Measurements from ENCODE around the gene MUC3A.
"Not testable (repeated sequence)": the region's sequence is repeated elsewhere in the genome, so short reads cannot be mapped to it uniquely, and the experiment has no call there.

Gene MUC3A

GRCh38 chr7:100991631-100992030, 42.3 kb downstream of the MUC3A start:
- no peak overlapping the region for H3K4me3 ChIP-seq (ENCODE audit: low read depth, low read length)
- no peak for DNase-seq (ENCODE audit: low read depth)
- TF ChIP-seq, protein P1, sequence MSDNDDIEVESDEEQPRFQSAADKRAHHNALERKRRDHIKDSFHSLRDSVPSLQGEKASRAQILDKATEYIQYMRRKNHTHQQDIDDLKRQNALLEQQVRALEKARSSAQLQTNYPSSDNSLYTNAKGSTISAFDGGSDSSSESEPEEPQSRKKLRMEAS (IDR thresholded peaks at IDR 0.05; ENCODE audit: low read depth, low read length), result no peak
- TF ChIP-seq POLR2A (IDR thresholded peaks at IDR 0.05; ENCODE audit: extremely low read depth, insufficient read length) (no peak), MYC (IDR thresholded peaks at IDR 0.05; ENCODE audit: low read depth, low read length) (no peak), CTCF (IDR thresholded peaks at IDR 0.05; ENCODE audit: low read depth, low read length) (no peak)

GRCh38 chr7:100992280-100992679, 42.9 kb downstream of the MUC3A start:
- not testable (repeated sequence) for DNase-seq (ENCODE audit: low read depth); H3K4me3 ChIP-seq (ENCODE audit: low read depth, low read length)

DNA sequence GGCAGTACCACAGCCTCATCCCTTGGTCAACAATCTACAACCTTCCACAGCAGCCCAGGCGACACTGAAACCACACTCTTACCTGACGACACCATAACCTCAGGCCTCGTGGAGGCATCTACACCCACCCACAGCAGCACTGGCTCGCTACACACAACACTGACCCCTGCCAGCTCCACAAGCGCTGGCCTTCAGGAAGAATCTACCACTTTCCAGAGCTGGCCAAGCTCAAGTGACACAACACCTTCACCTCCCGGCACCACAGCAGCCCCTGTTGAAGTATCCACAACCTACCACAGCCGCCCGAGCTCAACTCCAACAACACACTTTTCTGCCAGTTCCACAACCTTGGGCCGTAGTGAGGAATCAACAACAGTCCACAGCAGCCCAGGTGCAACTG, 45.3 kb downstream of the MUC3A start:
- not testable (repeated sequence) for H3K4me3 ChIP-seq (ENCODE audit: low read depth, low read length); DNase-seq (ENCODE audit: low read depth)

DNA sequence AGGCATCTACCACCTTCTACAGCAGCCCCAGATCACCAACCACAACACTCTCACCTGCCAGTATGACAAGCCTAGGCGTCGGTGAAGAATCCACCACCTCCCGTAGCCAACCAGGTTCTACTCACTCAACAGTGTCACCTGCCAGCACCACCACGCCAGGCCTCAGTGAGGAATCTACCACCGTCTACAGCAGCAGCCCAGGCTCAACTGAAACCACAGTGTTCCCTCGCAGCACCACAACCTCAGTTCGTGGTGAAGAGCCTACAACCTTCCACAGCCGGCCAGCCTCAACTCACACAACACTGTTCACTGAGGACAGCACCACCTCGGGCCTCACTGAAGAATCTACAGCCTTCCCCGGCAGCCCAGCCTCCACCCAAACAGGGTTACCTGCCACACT, 49.2 kb downstream of the MUC3A start:
- DNase-seq (ENCODE audit: low read depth); H3K4me3 ChIP-seq (ENCODE audit: low read depth, low read length): not testable (repeated sequence)

DNA sequence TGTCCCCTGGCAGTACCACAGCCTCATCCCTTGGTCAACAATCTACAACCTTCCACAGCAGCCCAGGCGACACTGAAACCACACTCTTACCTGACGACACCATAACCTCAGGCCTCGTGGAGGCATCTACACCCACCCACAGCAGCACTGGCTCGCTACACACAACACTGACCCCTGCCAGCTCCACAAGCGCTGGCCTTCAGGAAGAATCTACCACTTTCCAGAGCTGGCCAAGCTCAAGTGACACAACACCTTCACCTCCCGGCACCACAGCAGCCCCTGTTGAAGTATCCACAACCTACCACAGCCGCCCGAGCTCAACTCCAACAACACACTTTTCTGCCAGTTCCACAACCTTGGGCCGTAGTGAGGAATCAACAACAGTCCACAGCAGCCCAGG, 50.0 kb downstream of the MUC3A start:
- not testable (repeated sequence) for H3K4me3 ChIP-seq (ENCODE audit: low read depth, low read length); DNase-seq (ENCODE audit: low read depth)

DNA sequence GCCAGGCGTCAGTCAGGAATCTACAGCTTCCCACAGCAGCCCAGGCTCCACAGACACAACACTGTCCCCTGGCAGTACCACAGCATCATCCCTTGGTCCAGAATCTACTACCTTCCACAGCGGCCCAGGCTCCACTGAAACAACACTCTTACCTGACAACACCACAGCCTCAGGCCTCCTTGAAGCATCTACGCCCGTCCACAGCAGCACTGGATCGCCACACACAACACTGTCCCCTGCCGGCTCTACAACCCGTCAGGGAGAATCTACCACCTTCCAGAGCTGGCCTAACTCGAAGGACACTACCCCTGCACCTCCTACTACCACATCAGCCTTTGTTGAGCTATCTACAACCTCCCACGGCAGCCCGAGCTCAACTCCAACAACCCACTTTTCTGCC, 50.7 kb downstream of the MUC3A start:
- not testable (repeated sequence) for DNase-seq (ENCODE audit: low read depth); H3K4me3 ChIP-seq (ENCODE audit: low read depth, low read length)

GRCh38 chr7:101002333-101002732, 53.0 kb downstream of the MUC3A start:
- H3K4me3 ChIP-seq (ENCODE audit: low read depth, low read length); DNase-seq (ENCODE audit: low read depth): not testable (repeated sequence)

- DNase-seq (ENCODE audit: low read depth); H3K4me3 ChIP-seq (ENCODE audit: low read depth, low read length): not testable (repeated sequence)
Measured at GRCh38 chr7:101007361-101007760, 58.0 kb downstream of the MUC3A start.

- TF ChIP-seq POLR2A (IDR thresholded peaks at IDR 0.05; ENCODE audit: extremely low read depth, insufficient read length), result no peak
- TF ChIP-seq, protein P1 (IDR thresholded peaks at IDR 0.05; ENCODE audit: low read depth, low read length), result no peak
- no peak for TF ChIP-seq MYC (IDR thresholded peaks at IDR 0.05; ENCODE audit: low read depth, low read length)
- no peak for TF ChIP-seq CTCF (IDR thresholded peaks at IDR 0.05; ENCODE audit: low read depth, low read length)
- DNase-seq (ENCODE audit: low read depth), result no peak
- no peak overlapping the region for H3K4me3 ChIP-seq (ENCODE audit: low read depth, low read length)
Measured at GRCh38 chr7:101009629-101010028, 60.3 kb downstream of the MUC3A start.

DNA sequence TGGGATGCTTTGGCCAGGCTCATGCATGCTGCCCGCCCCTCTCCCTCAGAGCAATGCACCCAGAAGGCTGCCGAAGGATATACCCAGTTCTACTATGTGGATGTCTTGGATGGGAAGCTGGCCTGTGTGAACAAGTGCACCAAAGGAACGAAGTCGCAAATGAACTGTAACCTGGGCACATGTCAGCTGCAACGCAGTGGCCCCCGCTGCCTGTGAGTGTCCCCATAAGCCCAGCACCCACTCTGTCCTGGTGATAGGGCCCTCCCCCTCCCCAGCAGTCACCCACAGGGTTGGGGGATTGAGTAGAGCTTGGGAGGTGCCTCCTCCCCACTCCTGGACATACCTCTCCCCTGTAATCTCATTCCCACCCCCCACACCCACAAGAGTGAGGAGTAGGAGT, 63.6 kb downstream of the MUC3A start:
- H3K4me3 ChIP-seq (ENCODE audit: low read depth, low read length), result no peak overlapping the region
- TF ChIP-seq, protein P1 (IDR thresholded peaks at IDR 0.05; ENCODE audit: low read depth, low read length), result no peak
- no peak for TF ChIP-seq MYC (IDR thresholded peaks at IDR 0.05; ENCODE audit: low read depth, low read length)
- no peak for TF ChIP-seq POLR2A (IDR thresholded peaks at IDR 0.05; ENCODE audit: extremely low read depth, insufficient read length)
- TF ChIP-seq CTCF (IDR thresholded peaks at IDR 0.05; ENCODE audit: low read depth, low read length), result no peak
- DNase-seq (ENCODE audit: low read depth), result no peak

Measured in NB4 (cell line).